GM12891 (cell line): ENCODE measurements around the gene VMAC.
"Not testable (repeated sequence)": the region's sequence is repeated elsewhere in the genome, so short reads cannot be mapped to it uniquely, and the experiment has no call there.

Experiments
- DNase-seq: peaks from one replicate; pipeline ENCODE4 v3.0.0; 2011; ENCODE audit warnings: low spot score; ENCODE audit not compliant: insufficient read length
- FAIRE-seq: peaks from 2 replicates; lab custom pipeline; 2011; peaks lifted over from hg19 to GRCh38; lab: Jason Lieb, UNC
- PAX5 ChIP-seq: IDR thresholded peaks from 2 replicates; pipeline ENCODE4 v1.6.1; 2011; ENCODE audit warnings: low read length, moderate library complexity, mild to moderate bottlenecking; ENCODE audit not compliant: insufficient read depth, severe bottlenecking
- POLR2A ChIP-seq: IDR thresholded peaks from 2 replicates; pipeline ENCODE4 v1.6.1; 2011; ENCODE audit warnings: low read depth, low read length, control low read depth
- POLR2AphosphoS5 ChIP-seq: IDR thresholded peaks from 2 replicates; pipeline ENCODE4 v1.6.1; 2011; ENCODE audit warnings: low read depth, low read length, control low read depth
- POU2F2 ChIP-seq: IDR thresholded peaks from 2 replicates; pipeline ENCODE4 v1.6.1; 2011; ENCODE audit warnings: low read depth, mild to moderate bottlenecking, control low read depth, low read length, moderate library complexity
- SPI1 ChIP-seq: IDR thresholded peaks from 2 replicates; pipeline ENCODE4 v1.6.1; 2011; ENCODE audit warnings: low read depth, low read length, control low read depth
- TAF1 ChIP-seq: IDR thresholded peaks from 2 replicates; pipeline ENCODE4 v1.6.1; 2011; ENCODE audit warnings: low read depth, low read length, control low read depth

VMAC gene

DNA sequence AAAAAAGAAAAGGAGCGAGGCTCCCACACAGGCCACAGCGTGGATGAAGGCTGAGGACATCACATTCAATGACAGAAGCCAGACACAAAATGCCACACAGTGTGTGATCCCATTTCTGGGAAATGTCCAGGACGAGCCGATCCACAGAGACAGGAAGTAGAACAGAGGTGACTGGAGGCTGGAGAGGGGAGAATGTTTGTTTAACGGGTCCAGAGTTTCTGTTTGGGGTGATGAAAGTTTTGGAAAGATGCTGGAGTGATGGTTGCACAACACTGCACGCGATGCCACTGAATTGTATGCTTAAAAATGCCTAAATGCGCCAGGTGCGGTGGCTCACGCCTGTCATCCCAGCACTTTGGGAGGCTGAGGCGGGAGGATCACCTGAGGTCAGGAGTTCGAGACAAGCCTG, 33.7 kb upstream of the VMAC start:
- DNase-seq, result no peak
- TF ChIP-seq TAF1 (no peak), PAX5 (no peak), SPI1 (no peak), POLR2AphosphoS5 (no peak), POU2F2 (no peak), POLR2A (no peak)
- FAIRE-seq, result no peak

DNA sequence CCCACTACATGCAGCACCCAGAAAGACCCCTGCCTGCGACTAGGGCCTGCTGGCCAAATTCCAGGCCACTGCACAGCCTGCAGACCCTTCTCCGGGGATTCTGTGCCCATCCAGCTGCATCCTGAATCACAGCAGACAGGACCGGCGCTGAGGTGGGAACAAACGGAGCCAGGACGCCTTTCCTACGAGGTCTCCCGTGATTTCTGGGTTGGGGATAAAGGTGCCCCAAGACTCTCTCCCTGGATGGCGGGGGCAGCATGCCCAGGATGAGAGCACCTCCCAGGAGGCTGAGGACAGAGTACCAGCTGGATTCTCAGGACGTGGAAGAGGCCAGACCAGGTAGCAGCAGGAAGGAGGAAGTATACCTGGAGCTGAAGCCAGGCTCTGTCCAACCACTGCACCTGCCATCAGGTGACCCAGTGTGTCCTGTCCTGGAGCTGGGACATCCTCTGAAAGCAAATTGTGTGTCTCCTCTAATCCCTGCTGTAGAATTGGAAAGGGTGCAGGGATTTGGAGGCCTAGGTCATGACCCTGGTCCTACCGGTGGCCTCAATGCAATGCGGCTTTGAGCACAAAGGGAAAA, 31.0 kb upstream of the VMAC start:
- TF ChIP-seq SPI1 (no peak), TAF1 (no peak), POLR2A (no peak), POLR2AphosphoS5 (no peak), POU2F2 (no peak), PAX5 (no peak)
- no peak for DNase-seq
- no peak for FAIRE-seq

DNA sequence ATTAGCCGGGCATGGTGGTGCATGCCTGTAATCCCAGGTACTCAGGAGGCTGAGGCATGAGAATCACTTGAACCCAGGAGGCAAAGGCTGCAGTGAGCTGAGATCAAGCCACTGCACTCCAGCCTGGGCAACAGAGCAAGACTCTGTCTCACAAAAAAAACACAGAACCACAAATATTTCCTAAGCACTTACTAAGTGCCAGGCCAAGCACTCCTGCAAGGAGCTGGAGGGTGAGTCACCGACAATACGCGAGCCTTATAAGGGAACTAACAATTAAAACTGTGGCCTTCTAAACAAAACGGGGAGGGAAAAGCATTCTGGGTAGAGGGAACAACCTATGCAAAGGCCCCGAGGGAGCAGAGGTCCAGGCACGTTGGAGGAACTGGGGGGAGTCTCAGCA, 30.2 kb upstream of the VMAC start:
- not testable (repeated sequence) for DNase-seq, FAIRE-seq

DNA sequence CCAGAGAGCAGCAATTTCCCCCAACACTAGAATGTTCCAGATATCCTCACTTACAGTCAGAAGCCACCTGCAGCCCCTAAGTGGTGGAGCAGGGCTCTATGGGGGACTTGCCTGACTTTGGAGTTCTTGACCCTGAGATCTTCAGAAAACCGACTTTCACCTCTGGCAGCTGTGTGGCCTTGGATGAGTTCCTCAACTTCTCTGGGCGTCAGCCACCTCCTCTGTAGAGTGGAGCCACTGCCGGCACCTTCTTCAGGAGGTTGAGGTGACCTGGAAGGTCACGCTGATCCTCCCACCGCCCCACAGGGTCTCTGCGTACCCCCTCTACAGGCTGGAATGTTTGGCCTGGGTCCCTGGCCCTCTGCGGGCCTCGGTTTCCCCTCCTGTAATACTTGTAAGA, 27.2 kb upstream of the VMAC start:
- DNase-seq (no peak), FAIRE-seq (no peak)
- TF ChIP-seq POU2F2 (no peak), TAF1 (no peak), SPI1 (no peak), POLR2AphosphoS5 (no peak), PAX5 (no peak), POLR2A (no peak)

DNA sequence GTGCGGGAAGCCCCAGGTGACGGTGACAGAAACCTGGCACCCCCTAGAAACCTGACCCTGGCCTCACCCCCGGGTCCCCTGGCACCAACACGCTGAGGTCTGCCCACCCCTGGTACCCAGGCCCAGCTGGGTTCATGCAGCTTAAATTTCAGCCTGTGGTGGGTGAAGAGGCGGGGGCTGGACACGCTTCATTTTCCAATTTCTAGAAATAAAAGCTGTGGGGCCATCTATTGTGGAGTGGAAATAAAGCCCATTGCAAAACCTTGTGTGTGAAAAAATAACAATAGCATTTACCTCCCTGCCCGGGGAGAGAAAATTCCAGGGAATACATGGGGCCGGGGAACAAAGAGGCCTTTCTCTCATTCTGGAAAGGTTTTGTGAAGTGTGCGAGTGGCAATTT, 26.8 kb upstream of the VMAC start:
- no peak for DNase-seq

GRCh38 chr19:5880196-5880595, 24.5 kb upstream of the VMAC start:
- FAIRE-seq (no peak), DNase-seq (no peak)
- TF ChIP-seq POLR2A, result no peak
- TF ChIP-seq PAX5, result no peak
- no peak for TF ChIP-seq TAF1
- no peak for TF ChIP-seq POU2F2
- TF ChIP-seq POLR2AphosphoS5, result no peak
- TF ChIP-seq SPI1, result no peak

More for the DNA sequence above, 26.8 kb upstream of the VMAC start:
- TF ChIP-seq SPI1, result no peak
- TF ChIP-seq POU2F2, result no peak
- TF ChIP-seq PAX5, result no peak
- no peak for TF ChIP-seq TAF1
- no peak for TF ChIP-seq POLR2A
- TF ChIP-seq POLR2AphosphoS5, result no peak
- no peak for FAIRE-seq

DNA sequence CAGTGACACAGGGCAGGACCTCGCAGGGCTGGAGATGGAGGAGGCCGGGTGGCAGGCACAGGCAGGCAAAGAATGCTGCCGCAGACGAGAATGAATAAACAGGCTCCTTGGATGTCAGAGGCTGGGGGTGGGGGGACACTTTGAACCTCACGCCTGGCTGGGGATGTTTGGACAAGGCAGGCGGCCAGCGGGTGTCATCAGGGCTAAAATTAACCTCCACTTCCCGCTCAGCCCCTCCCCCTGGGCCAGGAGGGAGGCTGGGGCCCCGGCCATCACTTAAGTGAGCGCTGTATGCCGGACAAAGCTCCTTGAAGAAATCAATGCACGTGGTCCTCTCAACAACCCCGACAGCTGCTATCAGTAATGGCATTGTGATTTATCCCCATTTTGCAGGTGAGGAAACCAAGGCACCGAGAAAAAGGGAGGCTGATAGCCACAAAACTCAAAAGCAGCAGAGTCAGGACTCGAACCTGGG, 24.0 kb upstream of the VMAC start:
- no peak for FAIRE-seq
- DNase-seq, result no peak
- TF ChIP-seq POU2F2 (no peak), SPI1 (no peak), POLR2A (no peak), PAX5 (no peak), TAF1 (no peak)

DNA sequence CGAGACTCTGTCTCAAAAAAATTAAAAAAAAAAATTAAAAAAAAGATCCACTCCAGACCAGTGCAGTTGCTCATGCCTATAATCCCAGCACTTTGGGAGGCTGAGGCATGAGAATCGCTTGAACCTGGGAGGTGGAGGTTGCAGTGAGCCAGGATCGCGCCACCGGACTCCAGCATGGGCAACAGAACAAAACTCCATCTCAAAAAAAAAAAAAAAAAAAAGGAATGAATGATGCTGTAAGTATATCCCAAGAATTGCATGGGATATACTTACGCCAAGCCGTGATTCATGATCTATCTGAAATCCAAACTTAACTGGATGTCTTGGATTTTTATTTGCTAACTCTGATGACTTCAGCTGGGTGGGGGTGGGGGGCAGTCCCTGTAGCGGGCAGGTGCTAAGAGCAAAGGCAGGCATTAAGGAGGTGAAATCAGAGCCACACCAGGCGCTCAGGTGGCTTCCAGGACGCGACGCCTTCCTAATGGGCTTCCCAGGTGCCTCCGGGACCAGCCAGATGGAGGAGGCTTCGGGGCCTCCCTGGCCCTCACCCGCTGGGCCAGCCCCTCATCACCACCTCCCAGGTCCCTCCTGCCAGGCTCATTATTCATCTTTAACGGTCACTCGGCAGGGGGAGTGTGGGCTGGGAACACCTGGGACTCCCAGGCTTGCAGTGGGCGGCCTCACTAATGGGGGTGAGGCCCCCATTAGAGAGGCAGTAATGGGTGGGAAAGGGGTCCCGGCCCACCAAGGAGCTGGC, 23.0 kb upstream of the VMAC start:
- DNase-seq (no peak), FAIRE-seq (no peak)
- TF ChIP-seq PAX5, result no peak
- no peak for TF ChIP-seq POLR2A
- TF ChIP-seq POLR2AphosphoS5, result no peak
- no peak for TF ChIP-seq POU2F2
- no peak for TF ChIP-seq TAF1
- TF ChIP-seq SPI1, result no peak

DNA sequence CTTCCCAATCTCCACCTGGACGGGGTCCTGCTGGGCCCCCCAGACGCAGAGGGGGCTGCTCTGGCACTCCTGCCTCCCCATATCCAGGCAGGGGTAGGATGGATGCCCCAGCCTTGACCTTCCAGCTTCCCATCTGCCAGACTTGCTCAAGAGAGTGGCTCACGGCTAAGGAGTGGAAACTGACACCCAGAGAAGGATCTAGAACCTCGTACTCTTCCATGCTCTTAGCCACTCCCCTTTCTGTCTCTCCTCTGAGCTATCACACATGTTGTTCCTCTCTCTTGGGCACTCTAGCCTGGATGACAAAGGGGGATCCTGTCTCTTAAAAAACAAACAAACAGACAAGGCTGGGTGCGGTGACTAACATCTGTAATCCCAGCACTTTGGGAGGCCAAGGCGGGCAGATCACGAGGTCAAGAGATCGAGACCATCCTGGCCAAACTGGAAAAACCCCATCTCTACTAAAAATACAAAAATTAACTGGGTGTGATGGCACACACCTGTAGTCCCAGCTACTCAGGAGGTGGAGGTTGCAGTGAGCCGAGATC, 22.2 kb upstream of the VMAC start:
- DNase-seq, result no peak
- no peak for FAIRE-seq
- TF ChIP-seq POLR2A (no peak), POLR2AphosphoS5 (no peak), SPI1 (no peak), TAF1 (no peak), PAX5 (no peak), POU2F2 (no peak)

DNA sequence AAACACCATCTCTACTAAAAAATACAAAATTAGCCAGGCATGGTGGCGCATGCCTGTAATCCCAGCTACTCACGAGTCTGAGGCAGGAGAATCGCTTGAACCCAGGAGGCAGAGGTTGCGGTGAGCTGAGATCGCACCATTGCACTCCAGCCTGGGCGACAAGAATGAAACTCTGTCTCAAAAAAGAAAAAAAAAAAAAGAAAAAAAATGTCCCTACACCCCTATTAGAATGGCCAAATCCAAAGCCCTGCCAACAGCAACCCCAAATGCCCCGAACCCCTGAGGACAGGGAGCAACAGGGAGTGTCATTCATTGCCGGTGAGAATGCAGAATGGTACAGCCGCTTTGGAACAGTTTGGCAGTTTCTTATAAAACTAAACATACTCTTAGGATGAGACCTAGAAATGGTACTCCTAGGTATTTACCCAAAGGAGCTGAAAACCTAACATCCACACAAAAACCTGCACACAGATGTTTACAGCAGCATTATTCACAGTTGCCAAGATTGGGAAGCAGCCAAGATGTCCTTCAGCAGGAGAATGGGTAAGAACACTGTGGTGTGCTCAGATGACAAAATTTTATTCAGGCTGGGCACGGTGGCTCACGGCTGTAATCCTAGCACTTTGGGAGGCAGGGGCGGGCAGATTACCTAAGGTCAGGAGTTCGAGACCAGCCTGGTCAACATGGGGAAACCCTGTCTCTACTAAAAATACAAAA, 21.4 kb upstream of the VMAC start:
- DNase-seq, FAIRE-seq: not testable (repeated sequence)
